SK-N-SH treated with all-trans-retinoic acid at 6 μM for 48 hours (cell line): Measurements from ENCODE around the gene PIAS1.

ENCODE experiments used
- ATAC-seq: fragments of 200-7000 bp; cut with Tn5 transposase; 3 replicates; pipeline ENCODE4 v1.9.1; 2020; ENCODE audit warnings: mild to moderate bottlenecking, moderate library complexity
- ARNTL ChIP-seq: fragments of 450-650 bp; formaldehyde crosslinking; IDR thresholded peaks from 2 replicates; pipeline ENCODE4 v1.5.0; 2020; ENCODE audit warnings: low read depth, mild to moderate bottlenecking, moderate library complexity, borderline replicate concordance
- BACH2 ChIP-seq: fragments of 250-450 bp; sonication (Bioruptor Pico); IDR thresholded peaks from 2 replicates; pipeline ENCODE4 v1.9.0; 2021; ENCODE audit warnings: mild to moderate bottlenecking, borderline replicate concordance
- CSDC2 ChIP-seq: fragments of 250-450 bp; sonication (Bioruptor Pico); IDR thresholded peaks from 2 replicates; pipeline ENCODE4 v1.5.0; 2020; ENCODE audit warnings: mild to moderate bottlenecking, moderate library complexity
- ESRRG ChIP-seq: fragments of 250-450 bp; sonication (Bioruptor Pico); IDR thresholded peaks from 2 replicates; pipeline ENCODE4 v1.6.1; 2021; ENCODE audit warnings: mild to moderate bottlenecking
- GLIS3 ChIP-seq: fragments of 250-450 bp; sonication (Bioruptor Pico); IDR thresholded peaks from 2 replicates; pipeline ENCODE4 v1.5.0; 2020; ENCODE audit warnings: mild to moderate bottlenecking, moderate library complexity
- ISL1 ChIP-seq: fragments of 250-450 bp; sonication (Bioruptor Pico); IDR thresholded peaks from 2 replicates; pipeline ENCODE4 v2.1.2; 2022; ENCODE audit warnings: mild to moderate bottlenecking, moderate library complexity
- OSR1 ChIP-seq: fragments of 250-450 bp; sonication (Bioruptor Pico); IDR thresholded peaks from 2 replicates; pipeline ENCODE4 v1.8.0; 2022; ENCODE audit warnings: moderate library complexity, mild to moderate bottlenecking, inconsistent platforms
- PPARA ChIP-seq: fragments of 250-450 bp; sonication (Bioruptor Pico); IDR thresholded peaks from 2 replicates; pipeline ENCODE4 v1.5.0; 2020; ENCODE audit warnings: mild to moderate bottlenecking, borderline replicate concordance
- RARB ChIP-seq: fragments of 250-450 bp; sonication (Bioruptor Pico); IDR thresholded peaks from 2 replicates; pipeline ENCODE4 v1.8.0; 2021; ENCODE audit warnings: mild to moderate bottlenecking, moderate library complexity
- SNAI2 ChIP-seq: fragments of 250-450 bp; sonication (Bioruptor Pico); IDR thresholded peaks from 2 replicates; pipeline ENCODE4 v1.5.0; 2020; ENCODE audit warnings: mild to moderate bottlenecking, moderate library complexity
- TCF4 ChIP-seq: fragments of 250-450 bp; sonication (Bioruptor Pico); IDR thresholded peaks from 2 replicates; pipeline ENCODE4 v1.8.0; 2021; ENCODE audit warnings: mild to moderate bottlenecking, moderate library complexity, borderline replicate concordance
- TOX ChIP-seq: fragments of 250-450 bp; sonication (Bioruptor Pico); IDR thresholded peaks from 2 replicates; pipeline ENCODE4 v1.8.0; 2021; ENCODE audit warnings: mild to moderate bottlenecking, moderate library complexity, borderline replicate concordance
- ZFP3 ChIP-seq: fragments of 250-450 bp; sonication (Bioruptor Pico); IDR thresholded peaks from 2 replicates; pipeline ENCODE4 v1.5.0; 2020; ENCODE audit warnings: mild to moderate bottlenecking, moderate library complexity
- ZFP30 ChIP-seq: fragments of 450-650 bp; formaldehyde crosslinking; IDR thresholded peaks from 2 replicates; pipeline ENCODE4 v1.5.0; 2022; ENCODE audit warnings: mild to moderate bottlenecking, moderate library complexity
- ZNF565 ChIP-seq: fragments of 450-650 bp; formaldehyde crosslinking; conservative IDR thresholded peaks from 2 replicates; pipeline ENCODE4 v1.5.0; 2020; ENCODE audit warnings: low read depth, mild to moderate bottlenecking, moderate library complexity
- ZNF70 ChIP-seq: fragments of 450-650 bp; formaldehyde crosslinking; IDR thresholded peaks from 2 replicates; pipeline ENCODE4 v1.5.0; 2020; ENCODE audit warnings: mild to moderate bottlenecking, moderate library complexity
- ZNF8 ChIP-seq: fragments of 450-650 bp; formaldehyde crosslinking; IDR thresholded peaks from 2 replicates; pipeline ENCODE4 v1.5.0; 2020; ENCODE audit warnings: mild to moderate bottlenecking, moderate library complexity
- TF ChIP-seq, protein P1 (sequence below): fragments of 250-450 bp; sonication (Bioruptor Pico); IDR thresholded peaks from 2 replicates; pipeline ENCODE4 v1.5.1; 2021; ENCODE audit warnings: mild to moderate bottlenecking, moderate library complexity
- TF ChIP-seq, protein P2 (sequence below): fragments of 250-450 bp; sonication (Bioruptor Pico); IDR thresholded peaks from 2 replicates; pipeline ENCODE4 v1.8.0; 2020; ENCODE audit warnings: mild to moderate bottlenecking, moderate library complexity, borderline replicate concordance
- TF ChIP-seq, protein P3 (sequence below): fragments of 250-450 bp; sonication (Bioruptor Pico); IDR thresholded peaks from 2 replicates; pipeline ENCODE4 v1.8.0; 2021; ENCODE audit warnings: low read depth, mild to moderate bottlenecking, moderate library complexity, borderline replicate concordance
- TF ChIP-seq, protein P4 (sequence below): fragments of 250-450 bp; sonication (Bioruptor Pico); IDR thresholded peaks from 2 replicates; pipeline ENCODE4 v1.5.0; 2020; ENCODE audit warnings: mild to moderate bottlenecking, moderate library complexity

Gene PIAS1

DNA sequence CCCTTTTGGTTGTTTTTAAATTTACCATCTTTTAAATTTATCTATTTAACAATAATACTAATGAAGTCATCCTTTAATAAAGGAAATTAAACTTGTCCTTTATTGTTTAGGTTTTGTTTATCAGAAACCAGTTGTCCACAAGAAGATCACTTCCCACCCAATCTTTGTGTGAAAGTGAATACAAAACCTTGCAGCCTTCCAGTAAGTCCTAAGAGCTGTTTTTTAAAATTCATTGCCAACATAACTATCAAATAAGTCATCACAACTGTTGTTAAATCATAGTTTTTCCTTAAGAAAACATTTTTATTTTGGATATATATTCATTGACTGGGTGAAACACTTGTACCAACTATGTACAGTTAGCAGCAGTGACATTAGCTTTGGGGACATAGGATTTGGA lies 91.6 kb downstream of the PIAS1 start (continued):
- TF ChIP-seq, protein P1, sequence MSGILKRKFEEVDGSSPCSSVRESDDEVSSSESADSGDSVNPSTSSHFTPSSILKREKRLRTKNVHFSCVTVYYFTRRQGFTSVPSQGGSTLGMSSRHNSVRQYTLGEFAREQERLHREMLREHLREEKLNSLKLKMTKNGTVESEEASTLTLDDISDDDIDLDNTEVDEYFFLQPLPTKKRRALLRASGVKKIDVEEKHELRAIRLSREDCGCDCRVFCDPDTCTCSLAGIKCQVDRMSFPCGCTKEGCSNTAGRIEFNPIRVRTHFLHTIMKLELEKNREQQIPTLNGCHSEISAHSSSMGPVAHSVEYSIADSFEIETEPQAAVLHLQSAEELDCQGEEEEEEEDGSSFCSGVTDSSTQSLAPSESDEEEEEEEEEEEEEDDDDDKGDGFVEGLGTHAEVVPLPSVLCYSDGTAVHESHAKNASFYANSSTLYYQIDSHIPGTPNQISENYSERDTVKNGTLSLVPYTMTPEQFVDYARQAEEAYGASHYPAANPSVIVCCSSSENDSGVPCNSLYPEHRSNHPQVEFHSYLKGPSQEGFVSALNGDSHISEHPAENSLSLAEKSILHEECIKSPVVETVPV (CRISPR knock-in tag) = no peak

DNA sequence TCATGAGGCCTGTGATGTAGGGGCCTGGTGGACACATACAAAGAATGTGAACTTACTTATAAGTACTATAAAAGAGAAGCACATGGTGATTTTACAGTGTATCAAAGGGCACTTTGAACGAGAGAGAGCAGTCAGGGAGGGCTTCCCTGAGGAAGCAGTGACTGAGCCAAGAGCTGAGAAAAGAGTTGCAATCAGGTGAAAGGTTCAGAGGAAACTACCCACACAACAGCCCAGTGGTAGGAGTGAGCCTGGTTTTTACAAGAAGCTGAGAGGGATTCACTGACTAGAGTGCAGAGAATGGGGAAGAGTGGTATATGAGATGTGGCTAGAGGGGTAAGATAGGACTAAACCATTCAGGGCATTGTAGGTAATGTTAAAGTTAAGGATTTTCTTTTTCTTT lies 93.9 kb downstream of the PIAS1 start:
- no peak for TF ChIP-seq OSR1 (CRISPR knock-in tag)
- no peak for TF ChIP-seq PPARA
- no peak for TF ChIP-seq TCF4 (CRISPR knock-in tag)
- no peak for TF ChIP-seq TOX (CRISPR knock-in tag)
- no peak for TF ChIP-seq ESRRG (CRISPR knock-in tag)
- TF ChIP-seq, protein P2, sequence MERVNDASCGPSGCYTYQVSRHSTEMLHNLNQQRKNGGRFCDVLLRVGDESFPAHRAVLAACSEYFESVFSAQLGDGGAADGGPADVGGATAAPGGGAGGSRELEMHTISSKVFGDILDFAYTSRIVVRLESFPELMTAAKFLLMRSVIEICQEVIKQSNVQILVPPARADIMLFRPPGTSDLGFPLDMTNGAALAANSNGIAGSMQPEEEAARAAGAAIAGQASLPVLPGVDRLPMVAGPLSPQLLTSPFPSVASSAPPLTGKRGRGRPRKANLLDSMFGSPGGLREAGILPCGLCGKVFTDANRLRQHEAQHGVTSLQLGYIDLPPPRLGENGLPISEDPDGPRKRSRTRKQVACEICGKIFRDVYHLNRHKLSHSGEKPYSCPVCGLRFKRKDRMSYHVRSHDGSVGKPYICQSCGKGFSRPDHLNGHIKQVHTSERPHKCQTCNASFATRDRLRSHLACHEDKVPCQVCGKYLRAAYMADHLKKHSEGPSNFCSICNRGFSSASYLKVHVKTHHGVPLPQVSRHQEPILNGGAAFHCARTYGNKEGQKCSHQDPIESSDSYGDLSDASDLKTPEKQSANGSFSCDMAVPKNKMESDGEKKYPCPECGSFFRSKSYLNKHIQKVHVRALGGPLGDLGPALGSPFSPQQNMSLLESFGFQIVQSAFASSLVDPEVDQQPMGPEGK (CRISPR knock-in tag) = no peak
- TF ChIP-seq ZNF8 (CRISPR knock-in tag) = no peak
- no peak for ATAC-seq

DNA sequence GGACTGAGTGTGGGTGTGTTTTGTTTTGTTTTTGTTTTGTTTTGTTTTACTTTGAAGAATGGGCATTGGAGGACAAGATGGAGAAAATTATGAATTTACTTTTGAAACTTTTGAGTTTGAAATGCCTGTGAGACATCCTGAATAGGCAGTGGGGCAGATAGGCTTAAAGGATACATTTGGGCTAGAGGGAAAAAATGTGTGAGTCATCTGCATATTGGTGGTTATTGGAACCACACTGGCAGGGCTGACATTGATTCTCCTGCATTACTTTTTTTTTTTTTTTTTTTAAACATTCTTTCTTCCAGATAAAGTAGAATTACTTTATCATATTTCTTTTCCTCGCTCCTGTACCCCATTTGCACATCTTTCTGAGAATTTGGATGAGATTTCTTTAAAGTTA lies 94.9 kb downstream of the PIAS1 start:
- peak; percentile 76 for ATAC-seq
- TF ChIP-seq OSR1 (CRISPR knock-in tag) = no peak
- no peak for TF ChIP-seq BACH2 (CRISPR knock-in tag)
- no peak for TF ChIP-seq PPARA
- no peak for TF ChIP-seq SNAI2 (CRISPR knock-in tag)
- no peak for TF ChIP-seq ZFP3
- TF ChIP-seq, protein P3, sequence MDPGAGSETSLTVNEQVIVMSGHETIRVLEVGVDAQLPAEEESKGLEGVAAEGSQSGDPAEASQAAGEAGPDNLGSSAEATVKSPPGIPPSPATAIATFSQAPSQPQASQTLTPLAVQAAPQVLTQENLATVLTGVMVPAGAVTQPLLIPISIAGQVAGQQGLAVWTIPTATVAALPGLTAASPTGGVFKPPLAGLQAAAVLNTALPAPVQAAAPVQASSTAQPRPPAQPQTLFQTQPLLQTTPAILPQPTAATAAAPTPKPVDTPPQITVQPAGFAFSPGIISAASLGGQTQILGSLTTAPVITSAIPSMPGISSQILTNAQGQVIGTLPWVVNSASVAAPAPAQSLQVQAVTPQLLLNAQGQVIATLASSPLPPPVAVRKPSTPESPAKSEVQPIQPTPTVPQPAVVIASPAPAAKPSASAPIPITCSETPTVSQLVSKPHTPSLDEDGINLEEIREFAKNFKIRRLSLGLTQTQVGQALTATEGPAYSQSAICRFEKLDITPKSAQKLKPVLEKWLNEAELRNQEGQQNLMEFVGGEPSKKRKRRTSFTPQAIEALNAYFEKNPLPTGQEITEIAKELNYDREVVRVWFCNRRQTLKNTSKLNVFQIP (CRISPR knock-in tag) = no peak
- no peak for TF ChIP-seq ARNTL (CRISPR knock-in tag)
- no peak for TF ChIP-seq GLIS3
- TF ChIP-seq ISL1 (CRISPR knock-in tag) = no peak
- no peak for TF ChIP-seq CSDC2 (CRISPR knock-in tag)
- no peak for TF ChIP-seq ZFP30
- TF ChIP-seq, protein P1 (CRISPR knock-in tag) = no peak

DNA sequence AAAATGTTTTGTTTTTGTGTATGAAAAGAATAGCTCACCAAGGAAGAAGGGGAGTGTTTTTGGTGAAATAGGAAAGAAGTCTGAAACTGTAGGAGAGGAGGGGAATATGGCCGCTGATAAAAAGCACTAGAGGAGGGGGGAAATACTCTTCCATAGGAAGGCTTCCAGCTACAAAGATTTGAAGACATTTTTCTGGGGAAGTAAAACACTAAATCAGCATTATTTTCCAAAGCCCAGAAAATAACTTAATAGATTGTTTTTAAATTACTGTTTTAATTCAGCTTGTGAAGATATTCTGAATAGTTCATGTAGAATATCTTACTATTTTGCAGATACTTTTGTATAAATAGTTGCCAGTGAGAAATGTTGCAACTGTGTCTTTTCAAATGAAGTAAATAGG lies 96.1 kb downstream of the PIAS1 start:
- no peak for ATAC-seq
- TF ChIP-seq GLIS3 (no peak), ZNF70 (CRISPR knock-in tag) (no peak), ZNF565 (CRISPR knock-in tag) (no peak), RARB (CRISPR knock-in tag) (no peak)
- TF ChIP-seq, protein P3 (CRISPR knock-in tag) = no peak
- TF ChIP-seq, protein P1 (CRISPR knock-in tag) = no peak
- TF ChIP-seq, protein P2 (CRISPR knock-in tag) = no peak
- TF ChIP-seq, protein P4, sequence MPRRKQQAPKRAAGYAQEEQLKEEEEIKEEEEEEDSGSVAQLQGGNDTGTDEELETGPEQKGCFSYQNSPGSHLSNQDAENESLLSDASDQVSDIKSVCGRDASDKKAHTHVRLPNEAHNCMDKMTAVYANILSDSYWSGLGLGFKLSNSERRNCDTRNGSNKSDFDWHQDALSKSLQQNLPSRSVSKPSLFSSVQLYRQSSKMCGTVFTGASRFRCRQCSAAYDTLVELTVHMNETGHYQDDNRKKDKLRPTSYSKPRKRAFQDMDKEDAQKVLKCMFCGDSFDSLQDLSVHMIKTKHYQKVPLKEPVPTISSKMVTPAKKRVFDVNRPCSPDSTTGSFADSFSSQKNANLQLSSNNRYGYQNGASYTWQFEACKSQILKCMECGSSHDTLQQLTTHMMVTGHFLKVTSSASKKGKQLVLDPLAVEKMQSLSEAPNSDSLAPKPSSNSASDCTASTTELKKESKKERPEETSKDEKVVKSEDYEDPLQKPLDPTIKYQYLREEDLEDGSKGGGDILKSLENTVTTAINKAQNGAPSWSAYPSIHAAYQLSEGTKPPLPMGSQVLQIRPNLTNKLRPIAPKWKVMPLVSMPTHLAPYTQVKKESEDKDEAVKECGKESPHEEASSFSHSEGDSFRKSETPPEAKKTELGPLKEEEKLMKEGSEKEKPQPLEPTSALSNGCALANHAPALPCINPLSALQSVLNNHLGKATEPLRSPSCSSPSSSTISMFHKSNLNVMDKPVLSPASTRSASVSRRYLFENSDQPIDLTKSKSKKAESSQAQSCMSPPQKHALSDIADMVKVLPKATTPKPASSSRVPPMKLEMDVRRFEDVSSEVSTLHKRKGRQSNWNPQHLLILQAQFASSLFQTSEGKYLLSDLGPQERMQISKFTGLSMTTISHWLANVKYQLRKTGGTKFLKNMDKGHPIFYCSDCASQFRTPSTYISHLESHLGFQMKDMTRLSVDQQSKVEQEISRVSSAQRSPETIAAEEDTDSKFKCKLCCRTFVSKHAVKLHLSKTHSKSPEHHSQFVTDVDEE (CRISPR knock-in tag) = no peak
